IMR-90 (cell line): Measurements from ENCODE around the gene ERCC1. TPM values are rescaled to one million over a fixed set of nuclear protein-coding genes. Genes with fewer than 3 reads are reported as not detected.

ENCODE experiments used
- ATAC-seq: fragments of 200-7000 bp; cut with Tn5 transposase; 2 replicates; pipeline ENCODE4 v1.9.1; 2020; ENCODE audit warnings: low read depth, mild to moderate bottlenecking, moderate library complexity
- BruUV-seq: library from RNA; stranded (reverse); fragments of 400-500 nt; replicated peaks from 2 replicates; lab custom pipeline; 2021; lab: Mats Ljungman, UMichigan
- CTCF ChIA-PET: fragments of 300-600 bp; formaldehyde crosslinking; extraction: SDS; loops from one replicate; lab custom pipeline; 2021; ENCODE audit warnings: antibody characterized with exemption; lab: Yijun Ruan, JAX
- POLR2A ChIA-PET: fragments of 300-600 bp; sonication (Branson Sonifier 250); formaldehyde crosslinking; loops from one replicate; lab custom pipeline; 2022; ENCODE audit warnings: antibody characterized with exemption; ENCODE audit not compliant: unreplicated experiment; lab: Charles Lee
- DNase-seq: peaks from one replicate; pipeline ENCODE4 v3.0.0; 2013
- H2AFZ ChIP-seq: replicated peaks from 2 replicates; pipeline ENCODE3; 2013; ENCODE audit warnings: low read length, mild to moderate bottlenecking; ENCODE audit not compliant: poor library complexity
- H2AK5ac ChIP-seq: 2 replicates; pipeline ENCODE4 v1.6.1; 2013; ENCODE audit warnings: low read depth, low read length, inconsistent platforms
- H2AK9ac ChIP-seq: replicated peaks from 2 replicates; pipeline ENCODE3; 2013; ENCODE audit warnings: mild to moderate bottlenecking, low read depth, low read length, moderate library complexity; ENCODE audit not compliant: poor library complexity
- H2BK120ac ChIP-seq: 2 replicates; pipeline ENCODE4 v1.6.1; 2013; ENCODE audit warnings: low read depth, low read length, inconsistent platforms
- H2BK15ac ChIP-seq: 3 replicates; pipeline ENCODE4 v1.6.1; 2013; ENCODE audit warnings: low read depth, low read length, inconsistent platforms
- H2BK20ac ChIP-seq: 2 replicates; pipeline ENCODE4 v1.6.1; 2013; ENCODE audit warnings: low read depth, mild to moderate bottlenecking, inconsistent platforms, low read length, moderate library complexity
- H2BK5ac ChIP-seq: 2 replicates; pipeline ENCODE4 v1.6.1; 2013; ENCODE audit warnings: mild to moderate bottlenecking, low read depth, low read length, inconsistent platforms; ENCODE audit not compliant: poor library complexity, severe bottlenecking
- H3K14ac ChIP-seq: replicated peaks from 2 replicates; pipeline ENCODE4 v1.6.1; 2013; ENCODE audit warnings: low read depth, low read length, inconsistent platforms
- H3K18ac ChIP-seq: 2 replicates; pipeline ENCODE4 v1.6.1; 2013; ENCODE audit warnings: low read depth, low read length, control low read depth
- H3K23ac ChIP-seq: 2 replicates; pipeline ENCODE4 v1.6.1; 2013; ENCODE audit warnings: low read depth, low read length, inconsistent platforms
- H3K27ac ChIP-seq: 2 replicates; pipeline ENCODE4 v1.5.1; 2013; ENCODE audit warnings: mild to moderate bottlenecking, control low read depth, low read length; ENCODE audit not compliant: insufficient read depth
- H3K27me3 ChIP-seq: 2 replicates; pipeline ENCODE4 v1.6.1; 2013; ENCODE audit warnings: low read length; ENCODE audit not compliant: control insufficient read depth, insufficient read depth
- H3K36me3 ChIP-seq: 2 replicates; pipeline ENCODE4 v1.6.1; 2013; ENCODE audit warnings: low read length, mixed read lengths; ENCODE audit not compliant: control insufficient read depth, insufficient read depth
- H3K4ac ChIP-seq: 2 replicates; pipeline ENCODE4 v1.6.1; 2013; ENCODE audit warnings: low read depth, low read length, inconsistent platforms
- H3K4me1 ChIP-seq: 2 replicates; pipeline ENCODE4 v1.6.1; 2013; ENCODE audit warnings: low read length, mixed read lengths; ENCODE audit not compliant: control insufficient read depth, insufficient read depth
- H3K4me2 ChIP-seq: 2 replicates; pipeline ENCODE4 v1.6.1; 2013; ENCODE audit warnings: low read depth, mild to moderate bottlenecking, control low read depth, low read length, moderate library complexity
- H3K4me3 ChIP-seq: 2 replicates; pipeline ENCODE4 v1.5.1; 2013; ENCODE audit warnings: low read depth, mild to moderate bottlenecking, control low read depth, low read length, moderate library complexity; ENCODE audit not compliant: insufficient read depth
- H3K56ac ChIP-seq: 2 replicates; pipeline ENCODE4 v1.6.1; 2013; ENCODE audit warnings: low read length, inconsistent platforms; ENCODE audit not compliant: insufficient read depth; ENCODE audit errors: extremely low read depth
- H3K79me1 ChIP-seq, 2 experiments: 2 replicates each; pipeline ENCODE4 v1.6.1; 2013; ENCODE audit warnings: low read length in 2 of 2, inconsistent platforms in 1 of 2, low read depth in 1 of 2
- H3K9ac ChIP-seq: 2 replicates; pipeline ENCODE4 v1.6.1; 2013; ENCODE audit warnings: low read depth, low read length, control low read depth
- H3K9me1 ChIP-seq: 2 replicates; pipeline ENCODE4 v1.6.1; 2013; ENCODE audit warnings: low read length, inconsistent platforms; ENCODE audit not compliant: insufficient read depth
- H3K9me3 ChIP-seq: 2 replicates; pipeline ENCODE4 v1.6.1; 2013; ENCODE audit warnings: low read length; ENCODE audit not compliant: control insufficient read depth, insufficient read depth
- H4K20me1 ChIP-seq: 2 replicates; pipeline ENCODE4 v1.6.1; 2013; ENCODE audit warnings: low read length, inconsistent platforms; ENCODE audit not compliant: insufficient read depth
- H4K5ac ChIP-seq: 2 replicates; pipeline ENCODE4 v1.6.1; 2013; ENCODE audit warnings: mild to moderate bottlenecking, low read depth, low read length, control low read depth
- H4K8ac ChIP-seq, 2 experiments: 2 replicates each; pipeline ENCODE4 v1.6.1; 2013; ENCODE audit warnings: low read depth in 2 of 2, low read length in 2 of 2, control low read depth in 1 of 2, inconsistent platforms in 1 of 2
- H4K91ac ChIP-seq: 2 replicates; pipeline ENCODE4 v1.6.1; 2013; ENCODE audit warnings: low read depth, low read length, inconsistent platforms; ENCODE audit not compliant: insufficient read depth
- CEBPB ChIP-seq: IDR thresholded peaks from 2 replicates; pipeline ENCODE4 v1.6.1; 2012; ENCODE audit warnings: low read depth, low read length, improper control_type of control experiment
- MXI1 ChIP-seq: IDR thresholded peaks from 2 replicates; pipeline ENCODE4 v1.6.1; 2012; ENCODE audit warnings: low read depth, mild to moderate bottlenecking, low read length, moderate library complexity, borderline replicate concordance
- NFE2L2 ChIP-seq: fragments of 150-350 bp; IDR thresholded peaks from 2 replicates; pipeline ENCODE4 v1.6.1; 2016; ENCODE audit warnings: low read depth, mild to moderate bottlenecking, low read length
- POLR2A ChIP-seq: IDR thresholded peaks from 2 replicates; pipeline ENCODE4 v1.6.1; 2012; ENCODE audit warnings: mild to moderate bottlenecking, low read depth, low read length
- WGBS, 2 experiments: methylation state at CpG; one replicate each; pipeline versions ENCODE4 v1.1.5 to v1.1.7; 2013; ENCODE audit warnings: missing lambda C conversion rate in 2 of 2; ENCODE audit not compliant: insufficient read length in 1 of 2; ENCODE audit errors: extremely low coverage in 2 of 2; 5-methylcytosine and 5-hydroxymethylcytosine counted together
- dilution Hi-C: fragments of 300-500 bp; cut with HindIII; formaldehyde crosslinking; loops from one replicate; pipeline ENCODE4 v1.14.3; 2018; ENCODE audit warnings: low sequenced_read_pairs; ENCODE audit not compliant: unreplicated experiment
- in situ Hi-C: fragments of 300-500 bp; cut with MboI; formaldehyde crosslinking; loops from 3 replicates; pipeline ENCODE4 v1.14.3; 2019; ENCODE audit warnings: low sequenced_read_pairs, inconsistent platforms, mixed read lengths
- intact Hi-C: fragments of 100-400 bp; cut with micrococcal nuclease; formaldehyde crosslinking; loops from 2 replicates; pipeline ENCODE4 v1.10.0; 2022
- polyA plus RNA-seq, 3 experiments: library from polyadenylated mRNA; depleted of rRNA; stranded (reverse); fragments of >200 nt; gene quantifications; 2 replicates each; pipeline ENCODE4 v1.2.3, GENCODE V29; 2012; ENCODE audit warnings: low replicate concordance in 1 of 3
- total RNA-seq: library from RNA; depleted of rRNA; stranded (reverse); fragments of >200 nt; gene quantifications from 2 replicates; pipeline ENCODE4 v1.2.3, GENCODE V29; 2012

The ERCC1 gene
- total and polyA plus RNA-seq, 2 of the 4 experiments (the other 2 are of a cell fraction), result 84.2 to 132 TPM

GRCh38 chr19:45442778-45443461 lies 19.2 kb upstream of the ERCC1 start:
- intact Hi-C loops (loop anchor here (1.0 kb wide), 1 partner anchor 35 kb away; no protein-coding TSS in a partner anchor), dilution Hi-C loops (no loop called here), in situ Hi-C loops (loop anchor here (5.0 kb wide), 1 partner anchor 34 kb away; no protein-coding TSS in a partner anchor)
- 8% methylated on average over 7 of the region's 15 CpGs; no CpG with 5 or more reads in 1 of the 2 experiments for WGBS, 2 experiments
- Histone ChIP-seq H3K4me1 (peaks cover 17% of the 10 kb centered on the region), H3K9me3 (no peaks in the 10 kb centered on the region), H3K36me3 (no peaks in the 10 kb centered on the region), H4K5ac (no peak overlapping the region), H3K9me1 (no peaks in the 10 kb centered on the region), H3K4me3 (peak overlapping the region; percentile 47; the same call in 1 of the 2 replicates), H4K8ac (peak overlapping the region; percentile 26 to 54; a peak in 3 of 4 replicates), H2BK15ac (peak overlapping the region; percentile 66; the same call in 1 of the 3 replicates), H2AK5ac (peak overlapping the region; percentile 37), H3K56ac (no peak overlapping the region), H3K27ac (peak overlapping the region; percentile 27; the same call in 1 of the 2 replicates), H3K14ac (peak overlapping the region; percentile 24), H3K4me2 (peak overlapping the region; percentile 97), H3K79me1 (peaks cover 0 to 21% of the 10 kb centered on the region in 2 experiments; a peak in 2 of 4 replicates), H3K9ac (peak overlapping the region; percentile 31), H4K91ac (no peak overlapping the region; the same call in 1 of the 2 replicates), H2BK120ac (peak overlapping the region; percentile 20; the same call in 1 of the 2 replicates), H3K18ac (no peak overlapping the region), H4K20me1 (no peaks in the 10 kb centered on the region), H2BK5ac (peak overlapping the region; percentile 15), H3K23ac (peak overlapping the region; percentile 9; the same call in 1 of the 2 replicates), H3K4ac (peak overlapping the region; percentile 67), H2AK9ac (peak overlapping the region; percentile 52), H3K27me3 (no peaks in the 10 kb centered on the region), H2AFZ (peak overlapping the region; percentile 87), H2BK20ac (peak overlapping the region; percentile 14; the same call in 1 of the 2 replicates)
- ATAC-seq, result no peak
- ChIA-PET CTCF (interaction anchor here (1.2 kb wide), 1 partner anchor 36 kb away, joined by 4 read pairs; no protein-coding TSS in a partner anchor), POLR2A (no interaction called here)
- no TSS peak for BruUV-seq
- peak; percentile 59 for DNase-seq
- TF ChIP-seq POLR2A (peak; percentile 64), NFE2L2 (peak; percentile 24; the same call in 1 of the 2 replicates), MXI1 (no peak), CEBPB (peak; percentile 58)
